AG09319 (cell line): ENCODE results near the gene DPYD.
"Not testable (repeated sequence)": the region's sequence is repeated elsewhere in the genome, so short reads cannot be mapped to it uniquely, and the experiment has no call there.

ENCODE experiments used
- DNase-seq: peaks from one replicate; pipeline ENCODE4 v3.0.0-alpha.2; 2010; ENCODE audit warnings: low read depth; ENCODE audit errors: extremely low read depth
- CTCF ChIP-seq: IDR thresholded peaks from 2 replicates; pipeline ENCODE4 v1.5.1; 2011; ENCODE audit warnings: low read depth, mild to moderate bottlenecking, inconsistent platforms, low read length, moderate library complexity

DPYD gene

GRCh38 chr1:97245026-97245425 lies 675.8 kb downstream of the DPYD start:
- no peak for TF ChIP-seq CTCF
- no peak for DNase-seq

- DNase-seq = no peak
These were observed 676.8 kb downstream of the DPYD start for GRCh38 chr1:97243973-97244560.

GRCh38 chr1:97238816-97239215 lies 682.0 kb downstream of the DPYD start:
- TF ChIP-seq CTCF = no peak

More at GRCh38 chr1:97243973-97244560, 676.8 kb downstream of the DPYD start:
- peak; percentile 40 for TF ChIP-seq CTCF

GRCh38 chr1:97231354-97231753 lies 689.5 kb downstream of the DPYD start:
- DNase-seq = not testable (repeated sequence)

More at GRCh38 chr1:97238816-97239215, 682.0 kb downstream of the DPYD start:
- no peak for DNase-seq

GRCh38 chr1:97212671-97213070 lies 708.2 kb downstream of the DPYD start:
- no peak for DNase-seq
- no peak for TF ChIP-seq CTCF

GRCh38 chr1:97210307-97210706 lies 710.5 kb downstream of the DPYD start:
- no peak for DNase-seq
- TF ChIP-seq CTCF = no peak

- TF ChIP-seq CTCF = no peak
- DNase-seq = no peak
These were observed 711.4 kb downstream of the DPYD start for GRCh38 chr1:97209381-97209957.

- no peak for TF ChIP-seq CTCF
- no peak for DNase-seq
These were observed 713.0 kb downstream of the DPYD start for GRCh38 chr1:97207868-97208267.
